Measurements from ENCODE around the gene GGPS1.
"Not testable (repeated sequence)": the region's sequence is repeated elsewhere in the genome, so short reads cannot be mapped to it uniquely, and the experiment has no call there.

The GGPS1 gene

GRCh38 chr1:235328271-235329138 lies at the start of gene GGPS1:
Gene GGPS1 (plus strand): TSS chr1:235328570. CDS start chr1:235335265, 6,695 bp downstream.
- peak; percentile 98 to 99 for DNase-seq

- DNase-seq: no peak
Observed at GRCh38 chr1:235278915-235279292, 49.5 kb upstream of the GGPS1 start.

- DNase-seq: no peak
Observed at GRCh38 chr1:235279694-235280093, 48.7 kb upstream of the GGPS1 start.

- no peak for DNase-seq
Observed at GRCh38 chr1:235280467-235280866, 47.9 kb upstream of the GGPS1 start.

- not testable (repeated sequence) for DNase-seq
Observed at GRCh38 chr1:235283636-235284035, 44.7 kb upstream of the GGPS1 start.

- DNase-seq: no peak
Observed at GRCh38 chr1:235284231-235284769, 44.1 kb upstream of the GGPS1 start.

GRCh38 chr1:235286667-235287066 lies 41.7 kb upstream of the GGPS1 start:
- DNase-seq: no peak

- DNase-seq: no peak
Observed at GRCh38 chr1:235287208-235287882, 41.0 kb upstream of the GGPS1 start.

GRCh38 chr1:235289859-235290739 lies 38.3 kb upstream of the GGPS1 start:
- DNase-seq: no peak

- DNase-seq: no peak
Observed at GRCh38 chr1:235290740-235291502, 37.4 kb upstream of the GGPS1 start.

- DNase-seq: no peak
Observed at GRCh38 chr1:235291599-235292091, 36.7 kb upstream of the GGPS1 start.

- DNase-seq: no peak
Observed at GRCh38 chr1:235292790-235293189, 35.6 kb upstream of the GGPS1 start.

- no peak for DNase-seq
Observed at GRCh38 chr1:235293322-235293942, 34.9 kb upstream of the GGPS1 start.

- no peak for DNase-seq
Observed at GRCh38 chr1:235295902-235296350, 32.4 kb upstream of the GGPS1 start.

- DNase-seq: no peak
Observed at GRCh38 chr1:235296729-235297128, 31.6 kb upstream of the GGPS1 start.

GRCh38 chr1:235297579-235297978 lies 30.8 kb upstream of the GGPS1 start:
- DNase-seq: no peak

GRCh38 chr1:235298758-235299157 lies 29.6 kb upstream of the GGPS1 start:
- no peak for DNase-seq

GRCh38 chr1:235299169-235299858 lies 29.1 kb upstream of the GGPS1 start:
- DNase-seq: no peak

- no peak for DNase-seq
Observed at GRCh38 chr1:235302143-235302542, 26.2 kb upstream of the GGPS1 start.

- DNase-seq: no peak
Observed at GRCh38 chr1:235304549-235305451, 23.6 kb upstream of the GGPS1 start.
